SK-N-SH treated with all-trans-retinoic acid at 6 μM for 48 hours (cell line): Measurements from ENCODE around the gene DAW1.

Experiments used
- ATAC-seq: fragments of 200-7000 bp; cut with Tn5 transposase; 3 replicates; pipeline ENCODE4 v1.9.1; 2020; ENCODE audit warnings: mild to moderate bottlenecking, moderate library complexity
- ARNTL ChIP-seq: fragments of 450-650 bp; formaldehyde crosslinking; IDR thresholded peaks from 2 replicates; pipeline ENCODE4 v1.5.0; 2020; ENCODE audit warnings: low read depth, mild to moderate bottlenecking, moderate library complexity, borderline replicate concordance
- BACH2 ChIP-seq: fragments of 250-450 bp; sonication (Bioruptor Pico); IDR thresholded peaks from 2 replicates; pipeline ENCODE4 v1.9.0; 2021; ENCODE audit warnings: mild to moderate bottlenecking, borderline replicate concordance
- CSDC2 ChIP-seq: fragments of 250-450 bp; sonication (Bioruptor Pico); IDR thresholded peaks from 2 replicates; pipeline ENCODE4 v1.5.0; 2020; ENCODE audit warnings: mild to moderate bottlenecking, moderate library complexity
- ESRRG ChIP-seq: fragments of 250-450 bp; sonication (Bioruptor Pico); IDR thresholded peaks from 2 replicates; pipeline ENCODE4 v1.6.1; 2021; ENCODE audit warnings: mild to moderate bottlenecking
- GLIS3 ChIP-seq: fragments of 250-450 bp; sonication (Bioruptor Pico); IDR thresholded peaks from 2 replicates; pipeline ENCODE4 v1.5.0; 2020; ENCODE audit warnings: mild to moderate bottlenecking, moderate library complexity
- ISL1 ChIP-seq: fragments of 250-450 bp; sonication (Bioruptor Pico); IDR thresholded peaks from 2 replicates; pipeline ENCODE4 v2.1.2; 2022; ENCODE audit warnings: mild to moderate bottlenecking, moderate library complexity
- OSR1 ChIP-seq: fragments of 250-450 bp; sonication (Bioruptor Pico); IDR thresholded peaks from 2 replicates; pipeline ENCODE4 v1.8.0; 2022; ENCODE audit warnings: moderate library complexity, mild to moderate bottlenecking, inconsistent platforms
- PPARA ChIP-seq: fragments of 250-450 bp; sonication (Bioruptor Pico); IDR thresholded peaks from 2 replicates; pipeline ENCODE4 v1.5.0; 2020; ENCODE audit warnings: mild to moderate bottlenecking, borderline replicate concordance
- RARB ChIP-seq: fragments of 250-450 bp; sonication (Bioruptor Pico); IDR thresholded peaks from 2 replicates; pipeline ENCODE4 v1.8.0; 2021; ENCODE audit warnings: mild to moderate bottlenecking, moderate library complexity
- SNAI2 ChIP-seq: fragments of 250-450 bp; sonication (Bioruptor Pico); IDR thresholded peaks from 2 replicates; pipeline ENCODE4 v1.5.0; 2020; ENCODE audit warnings: mild to moderate bottlenecking, moderate library complexity
- TCF4 ChIP-seq: fragments of 250-450 bp; sonication (Bioruptor Pico); IDR thresholded peaks from 2 replicates; pipeline ENCODE4 v1.8.0; 2021; ENCODE audit warnings: mild to moderate bottlenecking, moderate library complexity, borderline replicate concordance
- ZC3H10 ChIP-seq: fragments of 250-450 bp; sonication (Bioruptor Pico); IDR thresholded peaks from 2 replicates; pipeline ENCODE4 v1.5.1; 2021; ENCODE audit warnings: mild to moderate bottlenecking, moderate library complexity
- ZFP3 ChIP-seq: fragments of 250-450 bp; sonication (Bioruptor Pico); IDR thresholded peaks from 2 replicates; pipeline ENCODE4 v1.5.0; 2020; ENCODE audit warnings: mild to moderate bottlenecking, moderate library complexity
- ZFP30 ChIP-seq: fragments of 450-650 bp; formaldehyde crosslinking; IDR thresholded peaks from 2 replicates; pipeline ENCODE4 v1.5.0; 2022; ENCODE audit warnings: mild to moderate bottlenecking, moderate library complexity
- ZNF565 ChIP-seq: fragments of 450-650 bp; formaldehyde crosslinking; conservative IDR thresholded peaks from 2 replicates; pipeline ENCODE4 v1.5.0; 2020; ENCODE audit warnings: low read depth, mild to moderate bottlenecking, moderate library complexity
- ZNF8 ChIP-seq: fragments of 450-650 bp; formaldehyde crosslinking; IDR thresholded peaks from 2 replicates; pipeline ENCODE4 v1.5.0; 2020; ENCODE audit warnings: mild to moderate bottlenecking, moderate library complexity
- TF ChIP-seq, protein P1 (sequence below): fragments of 250-450 bp; sonication (Bioruptor Pico); IDR thresholded peaks from 2 replicates; pipeline ENCODE4 v1.5.1; 2020; ENCODE audit warnings: low read depth, mild to moderate bottlenecking, moderate library complexity
- TF ChIP-seq, protein P2 (sequence below): fragments of 250-450 bp; sonication (Bioruptor Pico); IDR thresholded peaks from 2 replicates; pipeline ENCODE4 v1.8.0; 2021; ENCODE audit warnings: low read depth, mild to moderate bottlenecking, moderate library complexity, borderline replicate concordance
- TF ChIP-seq, protein P3 (sequence below): fragments of 250-450 bp; sonication (Bioruptor Pico); IDR thresholded peaks from 2 replicates; pipeline ENCODE4 v1.8.0; 2020; ENCODE audit warnings: mild to moderate bottlenecking, moderate library complexity, borderline replicate concordance
- TF ChIP-seq, protein P4 (sequence below): fragments of 250-450 bp; sonication (Bioruptor Pico); IDR thresholded peaks from 2 replicates; pipeline ENCODE4 v1.5.1; 2021; ENCODE audit warnings: mild to moderate bottlenecking, moderate library complexity
- TF ChIP-seq, protein P5 (sequence below): fragments of 250-450 bp; sonication (Bioruptor Pico); IDR thresholded peaks from 2 replicates; pipeline ENCODE4 v1.5.0; 2020; ENCODE audit warnings: mild to moderate bottlenecking, moderate library complexity

The DAW1 gene

DNA sequence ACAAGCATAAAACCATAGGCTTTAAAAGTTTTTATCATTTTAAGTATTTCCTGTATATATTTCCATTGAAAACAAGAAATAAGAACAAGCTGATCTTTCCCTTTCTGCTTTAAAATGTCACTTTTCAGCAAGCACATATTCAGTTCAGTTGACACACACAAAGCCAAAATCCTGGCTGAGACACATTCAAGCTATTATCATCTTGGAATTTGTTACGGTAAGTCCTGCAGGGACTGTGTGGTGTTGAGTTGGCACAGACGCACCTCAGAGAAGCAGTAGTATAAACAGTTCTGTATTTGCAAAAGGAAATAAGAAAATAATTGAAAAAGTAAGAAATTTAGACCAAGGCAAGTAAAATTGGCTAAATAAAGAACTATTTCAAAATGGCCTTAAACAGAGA is 10.4 kb upstream of the DAW1 start:
- TF ChIP-seq, protein P1, sequence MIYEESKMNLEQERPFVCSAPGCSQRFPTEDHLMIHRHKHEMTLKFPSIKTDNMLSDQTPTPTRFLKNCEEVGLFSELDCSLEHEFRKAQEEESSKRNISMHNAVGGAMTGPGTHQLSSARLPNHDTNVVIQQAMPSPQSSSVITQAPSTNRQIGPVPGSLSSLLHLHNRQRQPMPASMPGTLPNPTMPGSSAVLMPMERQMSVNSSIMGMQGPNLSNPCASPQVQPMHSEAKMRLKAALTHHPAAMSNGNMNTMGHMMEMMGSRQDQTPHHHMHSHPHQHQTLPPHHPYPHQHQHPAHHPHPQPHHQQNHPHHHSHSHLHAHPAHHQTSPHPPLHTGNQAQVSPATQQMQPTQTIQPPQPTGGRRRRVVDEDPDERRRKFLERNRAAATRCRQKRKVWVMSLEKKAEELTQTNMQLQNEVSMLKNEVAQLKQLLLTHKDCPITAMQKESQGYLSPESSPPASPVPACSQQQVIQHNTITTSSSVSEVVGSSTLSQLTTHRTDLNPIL (CRISPR knock-in tag), result no peak
- TF ChIP-seq, protein P2, sequence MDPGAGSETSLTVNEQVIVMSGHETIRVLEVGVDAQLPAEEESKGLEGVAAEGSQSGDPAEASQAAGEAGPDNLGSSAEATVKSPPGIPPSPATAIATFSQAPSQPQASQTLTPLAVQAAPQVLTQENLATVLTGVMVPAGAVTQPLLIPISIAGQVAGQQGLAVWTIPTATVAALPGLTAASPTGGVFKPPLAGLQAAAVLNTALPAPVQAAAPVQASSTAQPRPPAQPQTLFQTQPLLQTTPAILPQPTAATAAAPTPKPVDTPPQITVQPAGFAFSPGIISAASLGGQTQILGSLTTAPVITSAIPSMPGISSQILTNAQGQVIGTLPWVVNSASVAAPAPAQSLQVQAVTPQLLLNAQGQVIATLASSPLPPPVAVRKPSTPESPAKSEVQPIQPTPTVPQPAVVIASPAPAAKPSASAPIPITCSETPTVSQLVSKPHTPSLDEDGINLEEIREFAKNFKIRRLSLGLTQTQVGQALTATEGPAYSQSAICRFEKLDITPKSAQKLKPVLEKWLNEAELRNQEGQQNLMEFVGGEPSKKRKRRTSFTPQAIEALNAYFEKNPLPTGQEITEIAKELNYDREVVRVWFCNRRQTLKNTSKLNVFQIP (CRISPR knock-in tag), result no peak
- TF ChIP-seq ZC3H10 (CRISPR knock-in tag) (no peak), ZFP3 (CRISPR knock-in tag) (no peak), ARNTL (CRISPR knock-in tag) (no peak), GLIS3 (CRISPR knock-in tag) (no peak), PPARA (no peak), ZFP30 (CRISPR knock-in tag) (no peak), CSDC2 (CRISPR knock-in tag) (no peak), ZNF565 (CRISPR knock-in tag) (no peak), ESRRG (no peak), RARB (no peak), OSR1 (CRISPR knock-in tag) (no peak), ISL1 (CRISPR knock-in tag) (no peak), ZNF8 (CRISPR knock-in tag) (no peak)
- TF ChIP-seq, protein P3, sequence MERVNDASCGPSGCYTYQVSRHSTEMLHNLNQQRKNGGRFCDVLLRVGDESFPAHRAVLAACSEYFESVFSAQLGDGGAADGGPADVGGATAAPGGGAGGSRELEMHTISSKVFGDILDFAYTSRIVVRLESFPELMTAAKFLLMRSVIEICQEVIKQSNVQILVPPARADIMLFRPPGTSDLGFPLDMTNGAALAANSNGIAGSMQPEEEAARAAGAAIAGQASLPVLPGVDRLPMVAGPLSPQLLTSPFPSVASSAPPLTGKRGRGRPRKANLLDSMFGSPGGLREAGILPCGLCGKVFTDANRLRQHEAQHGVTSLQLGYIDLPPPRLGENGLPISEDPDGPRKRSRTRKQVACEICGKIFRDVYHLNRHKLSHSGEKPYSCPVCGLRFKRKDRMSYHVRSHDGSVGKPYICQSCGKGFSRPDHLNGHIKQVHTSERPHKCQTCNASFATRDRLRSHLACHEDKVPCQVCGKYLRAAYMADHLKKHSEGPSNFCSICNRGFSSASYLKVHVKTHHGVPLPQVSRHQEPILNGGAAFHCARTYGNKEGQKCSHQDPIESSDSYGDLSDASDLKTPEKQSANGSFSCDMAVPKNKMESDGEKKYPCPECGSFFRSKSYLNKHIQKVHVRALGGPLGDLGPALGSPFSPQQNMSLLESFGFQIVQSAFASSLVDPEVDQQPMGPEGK, result no peak
- TF ChIP-seq, protein P4, sequence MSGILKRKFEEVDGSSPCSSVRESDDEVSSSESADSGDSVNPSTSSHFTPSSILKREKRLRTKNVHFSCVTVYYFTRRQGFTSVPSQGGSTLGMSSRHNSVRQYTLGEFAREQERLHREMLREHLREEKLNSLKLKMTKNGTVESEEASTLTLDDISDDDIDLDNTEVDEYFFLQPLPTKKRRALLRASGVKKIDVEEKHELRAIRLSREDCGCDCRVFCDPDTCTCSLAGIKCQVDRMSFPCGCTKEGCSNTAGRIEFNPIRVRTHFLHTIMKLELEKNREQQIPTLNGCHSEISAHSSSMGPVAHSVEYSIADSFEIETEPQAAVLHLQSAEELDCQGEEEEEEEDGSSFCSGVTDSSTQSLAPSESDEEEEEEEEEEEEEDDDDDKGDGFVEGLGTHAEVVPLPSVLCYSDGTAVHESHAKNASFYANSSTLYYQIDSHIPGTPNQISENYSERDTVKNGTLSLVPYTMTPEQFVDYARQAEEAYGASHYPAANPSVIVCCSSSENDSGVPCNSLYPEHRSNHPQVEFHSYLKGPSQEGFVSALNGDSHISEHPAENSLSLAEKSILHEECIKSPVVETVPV (CRISPR knock-in tag), result no peak
- TF ChIP-seq, protein P5, sequence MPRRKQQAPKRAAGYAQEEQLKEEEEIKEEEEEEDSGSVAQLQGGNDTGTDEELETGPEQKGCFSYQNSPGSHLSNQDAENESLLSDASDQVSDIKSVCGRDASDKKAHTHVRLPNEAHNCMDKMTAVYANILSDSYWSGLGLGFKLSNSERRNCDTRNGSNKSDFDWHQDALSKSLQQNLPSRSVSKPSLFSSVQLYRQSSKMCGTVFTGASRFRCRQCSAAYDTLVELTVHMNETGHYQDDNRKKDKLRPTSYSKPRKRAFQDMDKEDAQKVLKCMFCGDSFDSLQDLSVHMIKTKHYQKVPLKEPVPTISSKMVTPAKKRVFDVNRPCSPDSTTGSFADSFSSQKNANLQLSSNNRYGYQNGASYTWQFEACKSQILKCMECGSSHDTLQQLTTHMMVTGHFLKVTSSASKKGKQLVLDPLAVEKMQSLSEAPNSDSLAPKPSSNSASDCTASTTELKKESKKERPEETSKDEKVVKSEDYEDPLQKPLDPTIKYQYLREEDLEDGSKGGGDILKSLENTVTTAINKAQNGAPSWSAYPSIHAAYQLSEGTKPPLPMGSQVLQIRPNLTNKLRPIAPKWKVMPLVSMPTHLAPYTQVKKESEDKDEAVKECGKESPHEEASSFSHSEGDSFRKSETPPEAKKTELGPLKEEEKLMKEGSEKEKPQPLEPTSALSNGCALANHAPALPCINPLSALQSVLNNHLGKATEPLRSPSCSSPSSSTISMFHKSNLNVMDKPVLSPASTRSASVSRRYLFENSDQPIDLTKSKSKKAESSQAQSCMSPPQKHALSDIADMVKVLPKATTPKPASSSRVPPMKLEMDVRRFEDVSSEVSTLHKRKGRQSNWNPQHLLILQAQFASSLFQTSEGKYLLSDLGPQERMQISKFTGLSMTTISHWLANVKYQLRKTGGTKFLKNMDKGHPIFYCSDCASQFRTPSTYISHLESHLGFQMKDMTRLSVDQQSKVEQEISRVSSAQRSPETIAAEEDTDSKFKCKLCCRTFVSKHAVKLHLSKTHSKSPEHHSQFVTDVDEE (CRISPR knock-in tag), result no peak
- TF ChIP-seq, all 23 proteins: peak for 0
- no peak for ATAC-seq

DNA sequence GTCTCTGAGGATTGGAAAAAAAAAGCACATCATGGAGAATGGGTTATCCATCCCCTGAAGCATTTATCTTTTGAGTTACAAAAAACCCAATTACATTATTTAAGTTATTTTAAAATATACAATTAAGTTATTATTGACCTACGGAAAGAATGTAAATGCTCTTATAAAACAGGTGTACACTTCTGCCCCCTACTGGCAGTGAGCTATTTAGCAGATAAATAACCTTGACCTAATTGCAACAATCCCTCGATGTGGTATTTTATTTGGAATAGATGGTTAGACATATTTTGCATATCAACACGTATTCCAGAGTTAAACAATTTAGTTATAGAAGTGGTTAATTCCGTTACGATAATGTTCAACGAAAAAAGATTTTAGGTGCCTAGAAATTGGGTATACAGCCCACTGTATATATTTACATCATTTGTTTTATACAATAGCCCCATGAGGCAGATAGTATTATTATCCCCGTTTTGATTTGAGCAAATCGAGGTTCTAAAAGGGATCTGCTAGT is 9.1 kb upstream of the DAW1 start:
- peak; percentile 21; the same call in 2 of the 3 replicates for ATAC-seq
- TF ChIP-seq, protein P5 (CRISPR knock-in tag), result no peak
- TF ChIP-seq, protein P1 (CRISPR knock-in tag), result no peak
- TF ChIP-seq SNAI2 (CRISPR knock-in tag) (no peak), ESRRG (no peak), ZNF565 (CRISPR knock-in tag) (no peak), ARNTL (CRISPR knock-in tag) (no peak), ZFP30 (CRISPR knock-in tag) (no peak), BACH2 (CRISPR knock-in tag) (no peak), ZC3H10 (CRISPR knock-in tag) (no peak), TCF4 (CRISPR knock-in tag) (no peak), CSDC2 (CRISPR knock-in tag) (no peak), ZFP3 (CRISPR knock-in tag) (no peak), ZNF8 (CRISPR knock-in tag) (no peak), ISL1 (CRISPR knock-in tag) (no peak)
- TF ChIP-seq, protein P3, result no peak
- TF ChIP-seq, protein P2 (CRISPR knock-in tag), result no peak
